ENCODE measurements around the gene ATP11A. TPM values are rescaled to one million over a fixed set of nuclear protein-coding genes. Genes with fewer than 3 reads are reported as not detected.

The ATP11A gene
- total RNA-seq, 1 experiment from 2014 or later = 65.3 TPM

- H3K23ac ChIP-seq (ENCODE audit: insufficient read length, low read depth, low read length) = no peak overlapping the region
- no peak for TF ChIP-seq CTCF (conservative IDR thresholded peaks at IDR 0.05)
- H3T11ph ChIP-seq (ENCODE audit: low read length) = no peak overlapping the region
- no peak overlapping the region for H3K27ac ChIP-seq (ENCODE audit: insufficient read length, low read depth, low read length)
- peaks cover 7% of the 10 kb centered on the region; the same call in 1 of the 2 replicates for H3K4me1 ChIP-seq (ENCODE audit: insufficient read depth, low read length)
- H3K79me2 ChIP-seq (ENCODE audit: insufficient read depth, low read length) = no peaks in the 10 kb centered on the region; the same call in 1 of the 2 replicates
- H3K9me3 Mint-ChIP-seq = peaks cover 16 to 19% of the 10 kb centered on the region in 2 experiments
- H3K36me3 Mint-ChIP-seq (ENCODE audit: insufficient read depth in 1 of 3, low read depth in 3 of 3) = peaks cover 40 to 47% (median 47%) of the 10 kb centered on the region in 3 experiments
- no peak overlapping the region for H2BK20ac ChIP-seq (ENCODE audit: low read depth, low read length, poor library complexity, severe bottlenecking)
- no peaks in the 10 kb centered on the region for H3K79me1 ChIP-seq (ENCODE audit: insufficient read depth, low read depth, low read length, poor library complexity, severe bottlenecking)
- no peak overlapping the region for H3K9ac ChIP-seq (ENCODE audit: extremely low read depth, insufficient read length, low read length)
- no peak overlapping the region for H2AK5ac ChIP-seq (ENCODE audit: insufficient read length, low read length)
- no peak overlapping the region for H4K5ac ChIP-seq (ENCODE audit: insufficient read length, low read depth, low read length)
- H3K27me3 Mint-ChIP-seq (ENCODE audit: low read depth) = peaks cover 18% of the 10 kb centered on the region
- H3K18ac ChIP-seq (ENCODE audit: insufficient read length, low read depth, low read length) = no peak overlapping the region
- no peak for DNase-seq
- no peak overlapping the region for H2BK120ac ChIP-seq (ENCODE audit: low read depth, low read length, poor library complexity, severe bottlenecking)
- H4K8ac ChIP-seq (replicated peaks; ENCODE audit: insufficient read length, low read depth, low read length) = no peak overlapping the region
- no peak overlapping the region for H2BK12ac ChIP-seq (ENCODE audit: insufficient read length, low read depth, low read length)
- WGBS (ENCODE audit: extremely low coverage, insufficient read length, low lambda C conversion rate) = no CpG with 5 or more reads among the region's 13 CpGs
- no peak overlapping the region for H3K14ac ChIP-seq (ENCODE audit: insufficient read depth, low read length)
- H3K4ac ChIP-seq (ENCODE audit: low read depth, low read length) = no peak overlapping the region
- peaks cover 79 to 83% of the 10 kb centered on the region in 2 experiments for H3K4me1 Mint-ChIP-seq
- no peak overlapping the region for H2BK5ac ChIP-seq (ENCODE audit: insufficient read length, low read length)
- H3K27ac Mint-ChIP-seq = no peak overlapping the region
- H4K20me1 ChIP-seq (ENCODE audit: control insufficient read depth, insufficient read depth, insufficient read length) = no peaks in the 10 kb centered on the region
- no peak overlapping the region for H4K91ac ChIP-seq (ENCODE audit: insufficient read length, low read depth, low read length)
- no peaks in the 10 kb centered on the region for H3K23me2 ChIP-seq (ENCODE audit: insufficient read length, low read depth, low read length, poor library complexity, severe bottlenecking)
- H3K9me3 ChIP-seq (ENCODE audit: control insufficient read depth, low read depth, low read length) = no peaks in the 10 kb centered on the region
- H2AFZ ChIP-seq (ENCODE audit: low read length) = no peak overlapping the region
- no peak overlapping the region for H3K4me3 Mint-ChIP-seq
- H3K27me3 ChIP-seq (ENCODE audit: insufficient read depth, low read length) = no peaks in the 10 kb centered on the region
- H3K4me2 ChIP-seq (ENCODE audit: insufficient read depth, insufficient read length, low read length) = no peak overlapping the region
- H3K56ac ChIP-seq (ENCODE audit: insufficient read length, low read depth, low read length) = no peak overlapping the region
- H2BK15ac ChIP-seq (ENCODE audit: low read depth, low read length) = no peak overlapping the region
Measured at GRCh38 chr13:112904436-112904960, 214.7 kb downstream of the ATP11A start.

Data from H9 (cell line).